ENCODE results near the gene SPSB1.

SPSB1 gene

GRCh38 chr1:9315411-9316079, 22.9 kb downstream of the SPSB1 start:
- no peak overlapping the region for H3K27ac Mint-ChIP-seq
- no peak for DNase-seq
- no peak overlapping the region for H3K4me3 Mint-ChIP-seq
- TF ChIP-seq CTCF (IDR thresholded peaks at IDR 0.05) = no peak
- H3K27me3 Mint-ChIP-seq (ENCODE audit: low read depth, poor library complexity) = peaks cover 7% of the 10 kb centered on the region
- no peaks in the 10 kb centered on the region for H3K36me3 Mint-ChIP-seq (ENCODE audit: low read depth)
- no peaks in the 10 kb centered on the region for H3K9me3 Mint-ChIP-seq
- H3K4me1 Mint-ChIP-seq = peaks cover 80% of the 10 kb centered on the region

- H3K9me3 Mint-ChIP-seq = no peaks in the 10 kb centered on the region
- no peak for TF ChIP-seq CTCF (IDR thresholded peaks at IDR 0.05)
- peaks cover 80% of the 10 kb centered on the region for H3K4me1 Mint-ChIP-seq
- H3K27ac Mint-ChIP-seq = no peak overlapping the region
- DNase-seq = no peak
- H3K27me3 Mint-ChIP-seq (ENCODE audit: low read depth, poor library complexity) = peaks cover 7% of the 10 kb centered on the region
- H3K4me3 Mint-ChIP-seq = no peak overlapping the region
- H3K36me3 Mint-ChIP-seq (ENCODE audit: low read depth) = no peaks in the 10 kb centered on the region
Observed at GRCh38 chr1:9316080-9316444, 23.4 kb downstream of the SPSB1 start.

- DNase-seq = no peak
- no peaks in the 10 kb centered on the region for H3K36me3 Mint-ChIP-seq (ENCODE audit: low read depth)
- TF ChIP-seq CTCF (IDR thresholded peaks at IDR 0.05) = no peak
- H3K4me1 Mint-ChIP-seq = peaks cover 80% of the 10 kb centered on the region
- no peak overlapping the region for H3K4me3 Mint-ChIP-seq
- H3K9me3 Mint-ChIP-seq = no peaks in the 10 kb centered on the region
- no peak overlapping the region for H3K27ac Mint-ChIP-seq
- peaks cover 7% of the 10 kb centered on the region for H3K27me3 Mint-ChIP-seq (ENCODE audit: low read depth, poor library complexity)
Observed at GRCh38 chr1:9316512-9316911, 23.8 kb downstream of the SPSB1 start.

GRCh38 chr1:9317072-9317471, 24.4 kb downstream of the SPSB1 start:
- DNase-seq = no peak
- H3K36me3 Mint-ChIP-seq (ENCODE audit: low read depth) = no peaks in the 10 kb centered on the region
- peaks cover 7% of the 10 kb centered on the region for H3K27me3 Mint-ChIP-seq (ENCODE audit: low read depth, poor library complexity)
- TF ChIP-seq CTCF (IDR thresholded peaks at IDR 0.05) = no peak
- no peak overlapping the region for H3K4me3 Mint-ChIP-seq
- H3K4me1 Mint-ChIP-seq = peaks cover 82% of the 10 kb centered on the region
- H3K9me3 Mint-ChIP-seq = no peaks in the 10 kb centered on the region
- H3K27ac Mint-ChIP-seq = no peak overlapping the region

- no peak for DNase-seq
- H3K4me3 Mint-ChIP-seq = no peak overlapping the region
- peaks cover 7% of the 10 kb centered on the region for H3K27me3 Mint-ChIP-seq (ENCODE audit: low read depth, poor library complexity)
- TF ChIP-seq CTCF (IDR thresholded peaks at IDR 0.05) = no peak
- H3K9me3 Mint-ChIP-seq = no peaks in the 10 kb centered on the region
- H3K36me3 Mint-ChIP-seq (ENCODE audit: low read depth) = no peaks in the 10 kb centered on the region
- H3K4me1 Mint-ChIP-seq = peaks cover 83% of the 10 kb centered on the region
- H3K27ac Mint-ChIP-seq = peak overlapping the region; percentile 66
Observed at GRCh38 chr1:9317591-9318417, 25.1 kb downstream of the SPSB1 start.
